ENCODE data around the gene TPPP3.

DNA sequence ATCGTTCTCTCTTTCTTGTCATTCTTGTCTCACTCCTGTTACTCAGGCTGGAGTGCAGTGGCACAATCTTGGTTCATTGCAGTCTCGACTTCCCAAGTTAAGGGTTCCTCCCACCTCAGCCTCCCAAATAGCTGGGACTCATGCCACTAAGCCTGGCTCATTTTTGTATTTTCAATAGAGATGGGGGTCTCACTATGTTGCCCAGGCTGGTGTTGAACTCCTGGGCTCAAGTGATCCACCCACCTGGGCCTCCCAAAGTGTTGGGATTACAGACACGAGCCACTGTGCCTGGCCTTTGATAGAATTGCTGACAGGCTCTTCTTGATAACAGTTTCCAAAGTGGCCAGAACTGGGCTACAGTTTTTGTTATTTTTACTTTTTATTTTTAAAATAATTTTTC, 32.3 kb downstream of the TPPP3 start:
- TF ChIP-seq, protein P1, sequence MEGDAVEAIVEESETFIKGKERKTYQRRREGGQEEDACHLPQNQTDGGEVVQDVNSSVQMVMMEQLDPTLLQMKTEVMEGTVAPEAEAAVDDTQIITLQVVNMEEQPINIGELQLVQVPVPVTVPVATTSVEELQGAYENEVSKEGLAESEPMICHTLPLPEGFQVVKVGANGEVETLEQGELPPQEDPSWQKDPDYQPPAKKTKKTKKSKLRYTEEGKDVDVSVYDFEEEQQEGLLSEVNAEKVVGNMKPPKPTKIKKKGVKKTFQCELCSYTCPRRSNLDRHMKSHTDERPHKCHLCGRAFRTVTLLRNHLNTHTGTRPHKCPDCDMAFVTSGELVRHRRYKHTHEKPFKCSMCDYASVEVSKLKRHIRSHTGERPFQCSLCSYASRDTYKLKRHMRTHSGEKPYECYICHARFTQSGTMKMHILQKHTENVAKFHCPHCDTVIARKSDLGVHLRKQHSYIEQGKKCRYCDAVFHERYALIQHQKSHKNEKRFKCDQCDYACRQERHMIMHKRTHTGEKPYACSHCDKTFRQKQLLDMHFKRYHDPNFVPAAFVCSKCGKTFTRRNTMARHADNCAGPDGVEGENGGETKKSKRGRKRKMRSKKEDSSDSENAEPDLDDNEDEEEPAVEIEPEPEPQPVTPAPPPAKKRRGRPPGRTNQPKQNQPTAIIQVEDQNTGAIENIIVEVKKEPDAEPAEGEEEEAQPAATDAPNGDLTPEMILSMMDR (IDR thresholded peaks at IDR 0.05): no peak
- no peak for TF ChIP-seq ZFX (IDR thresholded peaks at IDR 0.05; ENCODE audit: borderline replicate concordance)
